ENCODE results near the gene SLC9A9. TPM values are rescaled to one million over a fixed set of nuclear protein-coding genes. Genes with fewer than 3 reads are reported as not detected.

Gene SLC9A9
- total RNA-seq, 1 donor from 2014 or later = 21.0 TPM

GRCh38 chr3:143224716-143225115 lies 623.6 kb downstream of the SLC9A9 start:
- no peak for DNase-seq (ENCODE audit: low spot score)

- DNase-seq (ENCODE audit: low spot score) = no peak
Observed at GRCh38 chr3:143222981-143223380, 625.3 kb downstream of the SLC9A9 start.

DNA sequence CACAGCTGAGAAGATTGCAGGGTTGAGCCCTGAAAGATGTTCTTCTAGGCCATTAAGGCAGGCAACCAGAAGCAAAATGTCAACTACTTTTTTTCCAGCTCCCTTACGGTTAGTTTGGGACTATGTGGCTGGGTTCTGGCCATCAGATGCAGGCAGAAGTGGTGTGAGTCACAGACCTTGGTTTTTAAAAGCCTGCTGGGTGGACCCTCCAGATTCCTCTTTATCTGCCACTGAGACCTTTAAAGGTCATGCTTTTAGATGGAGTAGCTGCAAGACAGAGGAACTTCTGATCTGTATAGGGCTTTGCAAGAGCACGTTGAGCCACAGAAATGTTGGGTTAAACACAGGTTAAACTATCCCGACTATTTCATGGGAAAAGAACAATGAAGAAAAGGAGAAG lies 625.8 kb downstream of the SLC9A9 start:
- no peak for DNase-seq (ENCODE audit: low spot score)

GRCh38 chr3:143221446-143221845 lies 626.8 kb downstream of the SLC9A9 start:
- DNase-seq (ENCODE audit: low spot score) = no peak

GRCh38 chr3:143220741-143221140 lies 627.5 kb downstream of the SLC9A9 start:
- no peak for DNase-seq (ENCODE audit: low spot score)

DNA sequence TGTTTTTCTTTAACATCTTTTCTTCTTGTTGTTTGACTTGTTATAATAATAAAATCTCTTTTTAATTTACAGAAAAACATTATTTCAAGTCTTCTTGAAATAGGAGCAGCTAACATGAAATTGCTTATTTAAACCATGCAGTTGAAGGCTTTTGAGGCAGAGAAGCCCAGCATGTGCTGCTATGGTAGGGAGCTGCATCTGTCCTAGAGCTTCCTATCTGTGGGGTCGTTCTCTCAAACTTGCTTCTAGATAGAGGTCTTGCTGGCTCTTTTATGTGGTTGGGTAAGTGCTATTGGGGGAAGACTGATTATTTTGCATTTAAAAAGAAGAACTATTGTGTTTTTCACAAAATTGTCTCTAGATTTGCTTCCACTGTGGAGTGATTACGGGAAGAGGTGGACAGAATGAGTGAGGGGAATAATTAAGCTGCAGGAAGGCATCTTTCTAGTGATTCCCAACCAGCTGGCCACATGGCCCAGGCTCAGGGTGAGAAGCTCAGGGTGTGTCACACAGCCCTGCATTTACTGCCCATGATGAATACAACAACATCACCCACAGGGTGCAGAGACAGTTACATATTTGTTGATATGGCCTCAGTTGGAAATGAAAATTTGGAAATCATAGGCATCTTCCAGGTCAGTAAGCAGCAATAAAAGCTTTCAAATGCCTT lies 630.0 kb downstream of the SLC9A9 start:
- no peak for DNase-seq (ENCODE audit: low spot score)

GRCh38 chr3:143217283-143217682 lies 631.0 kb downstream of the SLC9A9 start:
- DNase-seq (ENCODE audit: low spot score) = no peak

- DNase-seq (ENCODE audit: low spot score) = no peak
Observed at GRCh38 chr3:143216709-143217182, 631.5 kb downstream of the SLC9A9 start.

Other genes starting within 250 kb of the SLC9A9 start
- gene DIPK2A, start 123.4 kb upstream of the SLC9A9 start, total RNA-seq = 15.3 TPM

All from mesenteric fat pad (tissue), 1 donor.